B cell (primary cell): ENCODE results near the gene DYNLL2. TPM values are rescaled to one million over a fixed set of nuclear protein-coding genes. Genes with fewer than 3 reads are reported as not detected.

Experiments used
- ATAC-seq: fragments of 200-7000 bp; cut with Tn5 transposase; one replicate; pipeline ENCODE4 v1.10.0; 2021; ENCODE audit warnings: low read depth, mild to moderate bottlenecking, moderate number of reproducible peaks, moderate library complexity
- CTCF ChIA-PET: fragments of 350-600 bp; sonication (Branson Sonifier 250); formaldehyde crosslinking; loops from one replicate; lab custom pipeline; 2021; ENCODE audit warnings: antibody characterized with exemption, inconsistent platforms; lab: Charles Lee
- POLR2A ChIA-PET: fragments of 350-600 bp; sonication (Branson Sonifier 250); formaldehyde crosslinking; loops from one replicate; lab custom pipeline; 2021; ENCODE audit warnings: antibody characterized with exemption; lab: Charles Lee
- DNase-seq: peaks from one replicate; pipeline ENCODE4 v3.0.0; 2013
- H2AFZ ChIP-seq: 2 replicates; pipeline ENCODE4 v1.6.1; 2012; ENCODE audit warnings: mild to moderate bottlenecking, low read depth, low read length; ENCODE audit not compliant: insufficient read depth, poor library complexity, severe bottlenecking
- H3K27ac ChIP-seq, 2 donors: 1 replicate in 1 of 2; 2 replicates in 1 of 2; pipeline ENCODE4 v1.5.1; 2012 to 2013; ENCODE audit warnings: low read length in 2 of 2, mild to moderate bottlenecking in 2 of 2, moderate library complexity in 1 of 2
- H3K27me3 ChIP-seq, 4 experiments: fragments of 200-600 bp in 1 of 4; sonication (generic) in 1 of 4; replicated peaks in 1 of 4; 1 replicate in 2 of 4; 2 replicates in 2 of 4; pipeline versions ENCODE4 v1.6.1 to v1.7.0; 2013 to 2016; ENCODE audit warnings: low read length in 3 of 4, mild to moderate bottlenecking in 2 of 4, mixed read lengths in 1 of 4, moderate library complexity in 1 of 4; ENCODE audit not compliant: insufficient read depth in 4 of 4, control insufficient read depth in 3 of 4; ENCODE audit errors: control extremely low read depth in 1 of 4
- H3K36me3 ChIP-seq, 2 experiments: replicated peaks in 1 of 2; 1 replicate in 1 of 2; 2 replicates in 1 of 2; pipeline versions ENCODE4 v1.6.1 to v1.7.1; 2013; ENCODE audit warnings: low read length in 1 of 2; ENCODE audit not compliant: insufficient read depth in 2 of 2, control insufficient read depth in 1 of 2; ENCODE audit errors: control extremely low read depth in 1 of 2, extremely low read depth in 1 of 2
- H3K4me1 ChIP-seq, 2 donors: fragments of 200-600 bp in 1 of 2; sonication (generic) in 1 of 2; 1 replicate in 1 of 2; 2 replicates in 1 of 2; pipeline versions ENCODE4 v1.5.1 to v1.6.1; 2013 to 2017; ENCODE audit warnings: low read length in 2 of 2; ENCODE audit not compliant: control insufficient read depth in 2 of 2, insufficient read depth in 2 of 2
- H3K4me2 ChIP-seq: replicated peaks from 2 replicates; pipeline ENCODE3; 2012; ENCODE audit warnings: mild to moderate bottlenecking, low read depth, low read length; ENCODE audit not compliant: poor library complexity, severe bottlenecking
- H3K4me3 ChIP-seq, 5 experiments: fragments of 200-600 bp in 1 of 5; sonication (generic) in 1 of 5; 1 replicate in 3 of 5; 2 replicates in 2 of 5; pipeline versions ENCODE4 v1.5.1 to v1.7.0; 2011 to 2016; ENCODE audit warnings: low read length in 4 of 5, mild to moderate bottlenecking in 4 of 5, low read depth in 2 of 5, control low read depth in 1 of 5, moderate library complexity in 1 of 5; ENCODE audit not compliant: insufficient read depth in 1 of 5; ENCODE audit errors: control extremely low read depth in 1 of 5, extremely low read depth in 1 of 5
- H3K79me2 ChIP-seq: fragments of 200-600 bp; sonication (generic); one replicate; pipeline ENCODE4 v1.6.0; 2016; ENCODE audit warnings: low read length; ENCODE audit not compliant: control insufficient read depth, insufficient read depth
- H3K9ac ChIP-seq: fragments of 200-600 bp; sonication (generic); 2 replicates; pipeline ENCODE4 v1.6.1; 2017; ENCODE audit warnings: mild to moderate bottlenecking, low read length, moderate library complexity
- H3K9me3 ChIP-seq, 3 donors: one replicate each; pipeline versions ENCODE4 v1.6.1 to v1.7.1; 2013; ENCODE audit warnings: low read length in 2 of 3; ENCODE audit not compliant: control insufficient read depth in 2 of 3, insufficient read depth in 1 of 3; ENCODE audit errors: control extremely low read depth in 1 of 3
- H4K20me1 ChIP-seq: 2 replicates; pipeline ENCODE4 v1.6.0; 2012; ENCODE audit warnings: mild to moderate bottlenecking, low read length; ENCODE audit not compliant: insufficient read depth, control insufficient read depth, poor library complexity, severe bottlenecking
- H3K27ac Mint-ChIP-seq: one replicate; pipeline ENCODE4 v1.8.0; 2021; ENCODE audit warnings: mixed read lengths
- H3K27me3 Mint-ChIP-seq: one replicate; pipeline ENCODE4 v1.8.0; 2021; ENCODE audit warnings: mixed read lengths
- H3K4me1 Mint-ChIP-seq: one replicate; pipeline ENCODE4 v1.8.0; 2021; ENCODE audit warnings: mixed read lengths
- H3K4me3 Mint-ChIP-seq: one replicate; pipeline ENCODE4 v1.8.0; 2021; ENCODE audit warnings: mixed read lengths
- H3K9me3 Mint-ChIP-seq: one replicate; pipeline ENCODE4 v1.8.0; 2022; ENCODE audit warnings: mixed read lengths; ENCODE audit not compliant: insufficient read depth
- CTCF ChIP-seq: fragments of 200-600 bp; IDR thresholded peaks from one replicate; pipeline ENCODE4 v1.8.0; 2022; ENCODE audit warnings: antibody characterized with exemption, mild to moderate bottlenecking
- EZH2 ChIP-seq: IDR thresholded peaks from 2 replicates; pipeline ENCODE4 v1.6.1; 2012; ENCODE audit warnings: borderline replicate concordance, low read depth, mild to moderate bottlenecking, moderate library complexity, low read length; ENCODE audit not compliant: insufficient read depth, poor library complexity, severe bottlenecking
- WGBS: methylation state at CpG from one replicate; pipeline ENCODE4 v1.1.5; 2013; ENCODE audit warnings: missing lambda C conversion rate; ENCODE audit not compliant: insufficient coverage; 5-methylcytosine and 5-hydroxymethylcytosine counted together
- intact Hi-C: fragments of 100-400 bp; cut with micrococcal nuclease; formaldehyde crosslinking; loops from one replicate; pipeline ENCODE4 v1.10.0; 2022
- polyA plus RNA-seq: library from polyadenylated mRNA; depleted of rRNA; stranded (reverse); fragments of >200 nt; gene quantifications from 2 replicates; pipeline ENCODE4 v1.2.3, GENCODE V29; 2012
- total RNA-seq, 2 donors: library from RNA; stranded (reverse); fragments of 120-200 nt in 1 of 2; gene quantifications; 1 replicate in 1 of 2; 2 replicates in 1 of 2; pipeline versions ENCODE4 v1.2.3 to v1.2.4, GENCODE V29; 2013 to 2022

Gene DYNLL2
- total and polyA plus RNA-seq, 2 donors (not counting 1 experiment from before 2014, with no cell fraction given) = 10.1 to 25.2 TPM

GRCh38 chr17:58096892-58097291 is 13.7 kb downstream of the DYNLL2 start:
- WGBS = 100% methylated on average over 2 of the region's 4 CpGs
- no peaks in the 10 kb centered on the region for H3K4me1 Mint-ChIP-seq
- Histone ChIP-seq H3K9ac (no peak overlapping the region), H3K9me3 (no peaks in the 10 kb centered on the region), H3K27me3 (no peaks in the 10 kb centered on the region), H3K79me2 (no peaks in the 10 kb centered on the region), H4K20me1 (no peaks in the 10 kb centered on the region), H3K27ac (no peak overlapping the region), H3K36me3 (peaks cover 1 to 20% of the 10 kb centered on the region in 2 experiments), H3K4me1 (no peaks in the 10 kb centered on the region), H2AFZ (no peak overlapping the region), H3K4me3 (no peak overlapping the region), H3K4me2 (no peak overlapping the region)
- ChIA-PET CTCF (no interaction called here), POLR2A (no interaction called here)
- intact Hi-C loops = no loop called here
- no peak for DNase-seq
- no peaks in the 10 kb centered on the region for H3K9me3 Mint-ChIP-seq
- no peak overlapping the region for H3K27ac Mint-ChIP-seq
- H3K27me3 Mint-ChIP-seq = no peaks in the 10 kb centered on the region
- no peak overlapping the region for H3K4me3 Mint-ChIP-seq
- no peak for TF ChIP-seq CTCF
- TF ChIP-seq EZH2 = no peak
- ATAC-seq = no peak

- TF ChIP-seq EZH2 (no peak), CTCF (no peak)
- Histone ChIP-seq H3K27ac (no peak overlapping the region), H3K36me3 (peaks cover 1 to 13% of the 10 kb centered on the region in 2 experiments), H3K9me3 (no peaks in the 10 kb centered on the region), H3K4me1 (no peaks in the 10 kb centered on the region), H3K4me2 (no peak overlapping the region), H2AFZ (no peak overlapping the region), H4K20me1 (no peaks in the 10 kb centered on the region), H3K9ac (no peak overlapping the region), H3K79me2 (no peaks in the 10 kb centered on the region), H3K27me3 (no peaks in the 10 kb centered on the region), H3K4me3 (no peak overlapping the region)
- Mint-ChIP-seq H3K4me1 (no peaks in the 10 kb centered on the region), H3K27me3 (no peaks in the 10 kb centered on the region), H3K27ac (no peak overlapping the region), H3K9me3 (no peaks in the 10 kb centered on the region), H3K4me3 (no peak overlapping the region)
- intact Hi-C loops = no loop called here
- ChIA-PET CTCF (no interaction called here), POLR2A (no interaction called here)
- no peak for DNase-seq
- no peak for ATAC-seq
Observed at GRCh38 chr17:58097384-58098088, 14.3 kb downstream of the DYNLL2 start.
